Measurements from ENCODE around the gene PTPN4. TPM values are rescaled to one million over a fixed set of nuclear protein-coding genes. Genes with fewer than 3 reads are reported as not detected.

The PTPN4 gene
- total RNA-seq, 1 experiment from 2014 or later, result 80.5 TPM

DNA sequence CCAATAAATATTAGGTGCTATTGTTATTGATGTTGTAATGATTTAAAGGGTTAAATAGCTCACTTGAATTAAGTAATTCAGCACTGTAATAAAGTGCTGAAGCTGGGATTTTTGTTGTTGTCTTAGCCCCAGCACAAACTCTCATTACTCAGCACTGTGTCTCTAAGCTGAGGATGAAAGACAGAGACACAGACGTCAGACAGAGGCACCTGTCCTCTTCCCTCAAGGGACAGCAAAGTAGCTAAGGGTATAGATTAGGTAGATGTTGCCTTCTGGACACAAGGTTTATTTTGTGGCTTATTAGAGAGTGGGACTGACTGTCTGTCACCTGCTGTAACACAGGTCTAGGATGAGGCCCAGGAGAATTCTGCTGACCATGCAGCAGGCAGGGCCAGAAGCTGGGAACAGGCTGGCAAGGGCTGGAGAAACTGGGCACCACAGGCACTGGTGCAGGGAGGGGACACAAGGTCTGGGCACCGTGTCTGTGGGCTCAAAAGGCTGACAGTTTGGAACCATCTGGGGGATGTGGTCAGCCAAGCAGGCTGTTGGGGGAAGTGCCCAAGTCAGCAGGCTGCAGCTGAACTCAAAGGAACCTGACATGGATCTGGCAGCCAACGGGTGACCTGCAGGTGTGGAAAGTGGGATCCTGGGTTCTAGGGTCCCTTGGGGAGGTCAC lies 20.0 kb upstream of the PTPN4 start:
- no peak overlapping the region for H3K56ac ChIP-seq (ENCODE audit: insufficient read length, low read depth, low read length)
- H2BK5ac ChIP-seq (ENCODE audit: insufficient read length, low read length), result no peak overlapping the region
- H4K8ac ChIP-seq (replicated peaks; ENCODE audit: insufficient read length, low read depth, low read length), result no peak overlapping the region
- no peaks in the 10 kb centered on the region for H3K27me3 Mint-ChIP-seq (ENCODE audit: low read depth)
- no peak overlapping the region for H2BK20ac ChIP-seq (ENCODE audit: low read depth, low read length, poor library complexity, severe bottlenecking)
- H3K4ac ChIP-seq (ENCODE audit: low read depth, low read length), result no peak overlapping the region
- H2AFZ ChIP-seq (ENCODE audit: low read length), result no peak overlapping the region
- H3K27ac Mint-ChIP-seq, result peak overlapping the region in 1 of 3 experiments; percentile 68; a peak in 2 of 7 replicates
- no peak overlapping the region for H3K9ac ChIP-seq (ENCODE audit: extremely low read depth, insufficient read length, low read length)
- H3K4me1 Mint-ChIP-seq, result peaks cover 5 to 11% of the 10 kb centered on the region in 2 experiments
- no peak overlapping the region for H4K91ac ChIP-seq (ENCODE audit: insufficient read length, low read depth, low read length)
- no peak overlapping the region for H3T11ph ChIP-seq (ENCODE audit: low read length)
- H3K9me3 Mint-ChIP-seq, result no peaks in the 10 kb centered on the region
- H3K4me3 Mint-ChIP-seq, result no peak overlapping the region
- H3K79me1 ChIP-seq (ENCODE audit: insufficient read depth, low read depth, low read length, poor library complexity, severe bottlenecking), result no peaks in the 10 kb centered on the region
- H2BK12ac ChIP-seq (ENCODE audit: insufficient read length, low read depth, low read length), result no peak overlapping the region
- no peak overlapping the region for H2BK120ac ChIP-seq (ENCODE audit: low read depth, low read length, poor library complexity, severe bottlenecking)
- no peaks in the 10 kb centered on the region for H4K20me1 ChIP-seq (ENCODE audit: control insufficient read depth, insufficient read depth, insufficient read length)
- H3K14ac ChIP-seq (ENCODE audit: insufficient read depth, low read length), result peak overlapping the region; percentile 41; the same call in 1 of the 2 replicates
- no peaks in the 10 kb centered on the region for H3K36me3 Mint-ChIP-seq (ENCODE audit: insufficient read depth in 1 of 3, low read depth in 3 of 3)
- H3K4me2 ChIP-seq (ENCODE audit: insufficient read depth, insufficient read length, low read length), result no peak overlapping the region
- no peak overlapping the region for H3K18ac ChIP-seq (ENCODE audit: insufficient read length, low read depth, low read length)
- H3K27ac ChIP-seq (ENCODE audit: insufficient read length, low read depth, low read length), result no peak overlapping the region
- TF ChIP-seq CTCF (conservative IDR thresholded peaks at IDR 0.05), result no peak
- H2BK15ac ChIP-seq (ENCODE audit: low read depth, low read length), result no peak overlapping the region
- no peak for DNase-seq
- no peaks in the 10 kb centered on the region for H3K9me3 ChIP-seq (ENCODE audit: control insufficient read depth, low read depth, low read length)
- no peaks in the 10 kb centered on the region for H3K79me2 ChIP-seq (ENCODE audit: insufficient read depth, low read length)
- H4K5ac ChIP-seq (ENCODE audit: insufficient read length, low read depth, low read length), result no peak overlapping the region
- no peaks in the 10 kb centered on the region for H3K27me3 ChIP-seq (ENCODE audit: insufficient read depth, low read length)
- no peaks in the 10 kb centered on the region for H3K23me2 ChIP-seq (ENCODE audit: insufficient read length, low read depth, low read length, poor library complexity, severe bottlenecking)
- WGBS (ENCODE audit: extremely low coverage, insufficient read length, low lambda C conversion rate), result no CpG with 5 or more reads among the region's 3 CpGs
- no peak overlapping the region for H3K23ac ChIP-seq (ENCODE audit: insufficient read length, low read depth, low read length)
- no peaks in the 10 kb centered on the region for H3K4me1 ChIP-seq (ENCODE audit: insufficient read depth, low read length)
- H2AK5ac ChIP-seq (ENCODE audit: insufficient read length, low read length), result no peak overlapping the region
